Dedifferentiated amniotic fluid mesenchymal stem cell (primary cell): Measurements from ENCODE around the gene EEA1.
"Not testable (repeated sequence)": the region's sequence is repeated elsewhere in the genome, so short reads cannot be mapped to it uniquely, and the experiment has no call there.

ENCODE experiments used
- DNase-seq: peaks from one replicate; pipeline ENCODE4 v3.0.0-alpha.2; 2016; ENCODE audit errors: extremely low spot score

The EEA1 gene

GRCh38 chr12:92928962-92929915 lies at the start of gene EEA1:
Gene EEA1 (minus strand): TSS chr12:92929295. CDS start chr12:92929066, 229 bp downstream.
- peak; percentile 93 for DNase-seq

GRCh38 chr12:92978607-92979006 lies 49.5 kb upstream of the EEA1 start:
- no peak for DNase-seq

- DNase-seq: no peak
Measured at GRCh38 chr12:92977326-92977725, 48.2 kb upstream of the EEA1 start.

GRCh38 chr12:92974759-92975158 lies 45.7 kb upstream of the EEA1 start:
- DNase-seq: no peak

GRCh38 chr12:92973614-92974013 lies 44.5 kb upstream of the EEA1 start:
- peak; percentile 67 for DNase-seq

GRCh38 chr12:92971859-92972524 lies 42.9 kb upstream of the EEA1 start:
- peak; percentile 62 for DNase-seq

GRCh38 chr12:92968176-92968813 lies 39.2 kb upstream of the EEA1 start:
- no peak for DNase-seq

- DNase-seq: not testable (repeated sequence)
Measured at GRCh38 chr12:92964378-92964777, 35.3 kb upstream of the EEA1 start.

- DNase-seq: no peak
Measured at GRCh38 chr12:92961949-92962348, 32.9 kb upstream of the EEA1 start.

GRCh38 chr12:92955997-92956663 lies 27.0 kb upstream of the EEA1 start:
- peak; percentile 45 for DNase-seq

GRCh38 chr12:92953747-92954146 lies 24.7 kb upstream of the EEA1 start:
- no peak for DNase-seq

GRCh38 chr12:92952394-92952793 lies 23.3 kb upstream of the EEA1 start:
- DNase-seq: no peak

- no peak for DNase-seq
Measured at GRCh38 chr12:92951006-92951405, 21.9 kb upstream of the EEA1 start.

- no peak for DNase-seq
Measured at GRCh38 chr12:92950011-92950410, 20.9 kb upstream of the EEA1 start.

- no peak for DNase-seq
Measured at GRCh38 chr12:92949466-92949865, 20.4 kb upstream of the EEA1 start.

GRCh38 chr12:92947589-92948215 lies 18.6 kb upstream of the EEA1 start:
- DNase-seq: no peak

- DNase-seq: no peak
Measured at GRCh38 chr12:92945659-92946220, 16.6 kb upstream of the EEA1 start.

GRCh38 chr12:92943482-92944250 lies 14.6 kb upstream of the EEA1 start:
- no peak for DNase-seq

GRCh38 chr12:92942905-92943304 lies 13.8 kb upstream of the EEA1 start:
- DNase-seq: peak; percentile 15

GRCh38 chr12:92939116-92939515 lies 10.0 kb upstream of the EEA1 start:
- no peak for DNase-seq
